T-helper 1 cell (primary cell): Measurements from ENCODE around the gene TMEM92.

Experiments used
- DNase-seq, 5 donors: peaks; one replicate each; pipeline ENCODE4 v3.0.0-alpha.2; 2012 to 2020
- total RNA-seq, 4 donors: gene quantifications; one replicate each; lab custom pipeline; 2026; lab: John Stamatoyannopoulos, UW

TMEM92 gene
- 0 reads per million in 4 donors for total RNA-seq

DNA sequence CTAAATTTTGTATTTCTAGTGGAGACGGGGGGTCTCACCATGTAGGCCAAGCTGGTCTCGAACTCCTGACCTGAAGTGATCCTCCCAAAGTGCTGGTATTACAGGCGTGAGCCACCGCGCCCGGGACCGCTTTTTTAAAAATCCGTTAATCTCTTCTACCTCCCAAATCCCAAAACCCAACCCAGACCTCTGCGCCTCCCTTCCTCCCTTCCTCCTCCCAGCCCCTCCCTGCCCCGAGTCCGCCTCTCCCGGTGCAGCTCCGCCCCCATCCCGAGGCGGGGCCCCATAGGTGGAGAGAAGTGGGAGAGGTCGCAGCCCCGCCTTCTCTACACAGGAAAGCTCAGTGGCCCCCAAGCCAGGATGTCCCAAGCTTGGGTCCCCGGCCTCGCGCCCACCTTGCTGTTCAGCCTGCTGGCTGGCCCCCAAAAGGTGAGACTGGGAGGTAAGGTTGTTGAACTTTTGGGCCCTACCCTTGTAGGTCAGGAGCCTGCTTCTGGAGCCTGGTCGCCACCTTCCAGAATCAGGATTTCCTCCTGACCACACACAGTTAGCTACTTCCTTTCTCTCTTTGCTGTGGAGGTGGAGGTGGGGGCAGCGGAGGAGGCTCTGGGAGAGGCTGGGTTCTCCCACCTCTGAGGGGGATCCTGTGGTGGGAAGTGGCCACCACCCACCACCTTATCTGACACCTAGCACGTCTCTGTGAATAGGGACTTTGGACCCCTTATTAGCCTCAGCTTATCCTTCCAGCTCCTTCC, at the start of gene TMEM92:
Gene TMEM92 (plus strand): TSS at position 325 of the 755 bp plus-strand sequence. CDS start 36 bp downstream, at position 361.
- no peak for DNase-seq

GRCh38 chr17:50225701-50226240, 48.5 kb upstream of the TMEM92 start:
- no peak for DNase-seq

DNA sequence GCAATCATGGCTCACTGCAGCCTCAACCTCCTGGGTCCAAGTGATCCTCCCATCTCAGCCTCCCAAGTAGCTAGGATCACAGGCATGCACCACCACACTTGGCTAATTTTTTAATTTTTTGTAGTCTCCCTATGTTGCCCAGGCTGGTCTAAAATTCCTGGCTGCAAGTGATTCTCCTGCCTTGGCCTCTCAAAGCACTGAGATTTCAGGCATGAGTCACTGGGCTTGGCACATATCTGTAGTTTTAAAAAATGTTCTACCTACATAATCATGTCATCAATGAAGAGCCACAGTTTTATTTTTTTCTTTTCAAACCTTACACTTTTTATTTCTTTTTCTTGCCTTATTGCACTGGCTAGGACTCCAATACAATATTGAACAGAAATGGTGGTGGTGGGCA, 39.7 kb upstream of the TMEM92 start:
- DNase-seq: no peak

GRCh38 chr17:50237901-50238300, 36.4 kb upstream of the TMEM92 start:
- DNase-seq: no peak

- no peak for DNase-seq
Observed at GRCh38 chr17:50238601-50239280, 35.5 kb upstream of the TMEM92 start.

DNA sequence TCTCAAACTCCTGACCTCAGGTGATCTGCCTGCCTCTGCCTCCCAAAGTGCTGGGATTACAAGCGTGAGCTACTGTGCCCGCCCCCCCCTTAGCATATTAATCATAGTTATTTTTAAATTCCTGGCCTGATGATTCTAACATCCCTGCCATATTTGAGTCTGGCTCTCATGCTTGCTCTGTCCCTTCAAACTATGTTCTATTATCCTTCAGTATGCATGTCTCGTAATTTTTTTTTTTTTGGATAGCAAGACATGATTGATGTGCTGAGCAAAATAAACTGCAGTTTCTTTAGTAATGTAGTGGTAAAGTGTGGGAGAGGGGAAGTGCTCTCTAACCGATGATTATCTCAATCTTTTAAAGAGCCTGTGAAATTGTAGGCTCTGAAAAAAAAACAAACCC, 34.3 kb upstream of the TMEM92 start:
- no peak for DNase-seq

DNA sequence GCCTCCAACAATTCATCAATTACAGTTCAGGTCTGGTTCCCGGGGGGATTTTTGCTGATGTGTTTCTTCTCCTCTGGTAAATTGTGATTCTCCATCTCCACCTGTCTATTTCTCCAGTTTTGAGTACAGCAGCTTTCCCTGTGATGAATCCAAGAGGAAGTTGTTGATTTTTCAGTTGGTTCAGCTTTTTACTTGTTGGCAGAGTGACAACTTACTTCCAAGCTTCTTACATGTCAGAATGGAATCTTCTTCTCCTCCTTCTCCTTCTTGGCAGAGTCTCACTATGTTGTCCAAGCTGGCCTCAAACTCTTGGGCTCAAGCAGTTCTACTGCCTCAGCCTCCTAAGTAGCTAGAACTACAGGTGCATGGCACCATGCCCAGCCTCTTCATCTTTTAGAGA, 33.4 kb upstream of the TMEM92 start:
- no peak for DNase-seq

GRCh38 chr17:50241431-50241830, 32.8 kb upstream of the TMEM92 start:
- DNase-seq: no peak

DNA sequence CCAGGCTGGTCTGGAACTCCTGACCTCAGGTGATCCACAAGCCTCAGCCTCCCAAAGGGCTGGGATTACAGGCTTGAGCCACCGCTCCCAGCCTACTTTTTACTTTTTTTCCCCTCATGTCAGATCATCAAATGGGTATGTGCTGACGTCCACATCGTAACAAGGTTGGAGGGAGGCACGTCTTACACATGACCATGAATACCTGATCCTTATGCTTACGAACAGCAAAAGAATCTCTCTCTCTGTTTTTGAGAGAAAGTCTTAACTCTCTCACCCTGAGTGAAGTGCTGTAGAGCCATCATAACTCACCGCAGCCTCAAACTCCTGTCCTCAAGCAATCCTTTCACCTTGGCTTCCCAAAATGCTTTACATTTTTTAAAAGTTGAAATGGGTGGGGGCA, 29.5 kb upstream of the TMEM92 start:
- no peak for DNase-seq

DNA sequence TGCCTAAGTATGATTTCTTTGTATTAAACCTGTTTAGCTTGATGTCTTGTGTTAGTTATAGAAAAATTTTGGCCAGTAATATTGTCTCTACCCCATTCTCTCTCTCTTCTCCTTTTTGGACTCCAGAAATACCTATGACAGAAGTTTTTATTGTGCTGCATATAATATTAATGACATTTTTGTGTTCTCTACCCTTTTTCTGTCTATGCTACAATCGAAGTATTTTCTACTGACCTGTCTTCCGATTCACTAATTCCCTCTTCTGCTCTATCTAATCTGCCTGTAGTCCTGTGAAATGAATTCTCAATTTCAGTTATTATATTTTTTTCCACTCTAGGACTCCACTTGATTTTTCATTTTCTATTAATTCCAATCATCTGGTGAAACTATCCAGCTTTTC, 26.0 kb upstream of the TMEM92 start:
- no peak for DNase-seq

DNA sequence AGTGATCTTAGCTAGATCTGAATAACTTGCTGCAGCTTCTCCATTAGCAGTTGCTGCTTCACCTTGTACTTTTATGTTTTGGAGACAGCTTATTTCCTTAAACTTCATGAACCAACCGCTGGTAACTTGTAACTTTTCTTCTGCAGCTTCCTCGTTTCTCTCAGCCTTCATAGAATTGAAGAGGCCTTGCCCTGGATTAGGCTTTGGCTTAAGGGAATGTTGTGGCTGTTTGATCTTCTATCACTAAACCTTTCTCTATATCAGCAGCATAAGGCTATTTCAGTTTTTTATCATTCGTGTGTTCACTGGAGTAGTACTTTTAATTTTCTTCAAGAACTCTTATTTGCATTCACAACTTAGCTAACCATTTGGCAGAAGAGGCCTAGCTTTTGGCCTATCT, 21.5 kb upstream of the TMEM92 start:
- DNase-seq: no peak

DNA sequence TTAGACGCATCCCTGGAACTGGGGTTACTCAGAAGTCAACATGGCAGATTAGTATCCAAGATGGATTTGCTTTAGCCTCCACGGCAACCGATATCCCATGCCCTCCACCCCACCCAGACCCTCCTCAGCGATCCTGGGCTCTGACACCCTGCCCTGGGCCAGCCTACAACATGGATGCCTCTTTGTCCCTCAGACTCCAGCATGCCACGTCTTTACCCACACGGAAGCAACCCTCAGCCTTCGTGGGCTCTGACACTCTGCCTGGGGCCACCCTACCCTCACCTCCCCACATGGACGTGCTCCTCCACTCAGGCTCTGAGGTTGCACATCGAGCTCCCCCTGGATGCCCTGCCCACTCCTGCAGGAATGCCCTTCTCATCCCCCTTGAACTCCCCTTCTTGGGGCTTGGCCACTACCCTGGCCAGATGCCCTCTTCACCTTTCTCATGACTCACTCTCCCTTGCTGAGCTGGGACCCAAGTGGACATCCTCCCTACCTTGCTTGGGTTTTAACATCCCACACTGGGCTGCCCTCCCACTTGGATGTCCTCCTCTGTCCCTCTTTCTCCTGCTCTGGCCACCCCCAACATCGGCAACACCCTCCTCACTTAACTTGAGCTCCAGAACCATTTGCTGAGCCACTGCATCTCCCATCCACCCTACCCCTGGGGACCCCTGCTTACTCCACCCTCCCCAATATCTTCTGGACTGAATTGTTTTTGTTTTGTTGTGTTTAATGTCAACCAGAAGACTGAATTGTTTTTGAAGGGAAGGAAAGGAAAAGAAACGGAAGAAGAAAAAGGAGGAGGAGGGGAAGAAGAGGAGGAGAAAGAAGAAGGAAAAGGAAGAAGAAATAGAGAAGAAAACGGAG, 18.3 kb upstream of the TMEM92 start:
- DNase-seq: no peak

- DNase-seq: no peak
Observed at GRCh38 chr17:50256826-50257618, 17.2 kb upstream of the TMEM92 start.

DNA sequence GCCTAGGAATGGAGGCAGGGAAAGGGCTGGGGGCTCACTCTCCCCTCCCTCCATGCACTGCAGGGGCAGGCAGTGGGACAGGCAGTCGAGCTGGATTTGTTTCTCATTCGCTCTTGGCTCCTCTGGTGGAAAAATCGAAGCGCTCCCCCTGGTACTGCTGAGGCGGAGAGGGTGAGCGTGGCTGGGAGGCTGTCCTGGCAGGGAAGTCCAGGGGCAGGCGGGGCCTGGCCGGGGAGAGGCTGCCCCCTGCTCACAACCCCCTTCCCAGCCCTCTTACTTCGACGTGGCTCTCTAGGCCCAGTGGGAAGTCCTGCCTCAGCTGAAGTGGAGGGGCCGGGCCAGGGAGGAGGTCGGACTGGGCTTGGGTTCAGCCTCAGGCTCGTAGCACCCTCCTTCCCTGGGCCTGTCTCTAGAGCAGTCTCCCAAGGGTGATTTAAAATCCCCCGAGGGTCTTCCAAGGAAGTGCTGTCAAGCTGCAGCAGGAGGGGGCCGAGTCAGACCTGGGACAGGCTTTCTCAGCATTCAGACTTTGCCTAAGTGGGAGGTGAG, 16.5 kb upstream of the TMEM92 start:
- no peak for DNase-seq

DNA sequence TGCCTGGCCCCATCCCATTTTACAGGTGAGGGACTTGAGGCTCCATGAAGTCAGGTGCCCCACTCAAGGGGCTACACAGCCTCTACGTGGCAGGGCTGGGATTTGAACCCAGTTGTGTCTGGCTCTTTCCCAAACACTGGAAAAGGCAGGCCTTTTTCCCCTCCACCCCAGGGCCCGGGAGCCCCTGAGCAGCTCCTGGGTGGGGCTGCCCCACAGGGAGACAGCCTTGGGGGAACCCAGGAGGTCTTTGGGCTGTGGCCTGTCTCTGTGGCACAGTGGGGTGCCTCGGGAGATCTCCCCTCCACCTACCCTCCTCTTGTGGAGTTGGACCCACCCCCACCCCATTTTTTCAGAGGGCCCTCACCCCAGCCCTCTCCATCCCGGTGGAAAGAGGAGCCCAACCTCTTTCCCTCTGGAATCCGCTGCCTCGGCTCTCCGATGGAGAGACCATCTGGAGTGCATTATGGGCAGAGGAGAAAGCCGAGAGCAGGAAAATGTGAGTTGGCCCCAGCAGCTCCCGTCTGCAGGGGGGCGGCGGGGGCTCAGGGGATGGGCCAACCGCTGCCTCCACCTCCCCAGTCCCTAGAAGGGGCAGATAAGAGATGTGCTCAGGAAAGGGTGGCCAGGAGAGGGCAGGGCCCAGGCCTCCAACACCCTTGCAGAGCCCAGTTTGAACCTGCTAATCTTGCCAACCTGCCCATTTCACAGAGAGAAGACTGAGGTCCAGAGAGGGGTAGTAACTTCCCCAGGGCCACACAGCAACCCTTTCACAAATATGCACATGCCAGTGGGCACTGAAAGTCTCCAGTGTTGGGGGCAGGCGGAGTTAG, 15.4 kb upstream of the TMEM92 start:
- DNase-seq: no peak

DNA sequence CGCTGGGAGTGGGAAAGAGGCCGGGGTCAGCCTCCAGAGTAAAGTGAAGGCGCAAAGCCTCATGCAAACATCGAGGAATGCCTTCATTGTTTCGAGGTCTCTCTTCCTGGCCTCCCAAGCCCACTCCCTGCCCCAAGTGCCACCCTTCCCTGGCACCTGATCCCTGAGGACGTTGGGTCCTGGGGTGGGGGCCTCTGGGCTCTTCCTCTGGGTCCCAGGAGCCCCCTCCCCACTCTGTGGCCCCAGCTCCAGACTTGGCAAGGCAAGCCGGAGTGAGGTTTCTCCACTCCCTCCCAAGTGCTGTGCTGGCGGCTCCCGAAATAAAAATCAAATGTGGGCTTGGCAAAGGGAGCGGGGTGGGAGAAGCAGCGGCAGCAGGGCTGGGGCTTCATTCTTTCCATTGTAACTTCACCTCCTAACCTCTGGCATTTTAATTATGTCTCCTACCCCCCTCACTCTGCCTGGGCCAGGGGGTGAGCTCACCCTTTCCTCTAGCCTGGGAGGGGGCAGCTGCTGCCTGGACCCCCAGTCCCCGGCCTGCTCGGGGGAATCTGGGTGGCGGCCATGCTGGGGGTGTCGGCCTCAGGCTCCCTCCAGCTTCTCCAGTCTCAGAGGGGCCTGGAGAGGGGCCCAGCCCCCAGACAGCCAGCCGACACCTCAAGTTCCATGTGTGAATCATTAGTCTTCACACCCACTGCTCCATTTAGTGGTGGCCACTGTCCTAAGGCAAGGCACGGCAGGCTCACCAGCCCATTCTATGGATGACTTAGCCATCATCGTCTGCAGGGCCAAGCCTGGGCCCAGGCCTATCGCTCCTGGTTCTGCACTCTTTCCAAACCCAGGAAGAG, 14.6 kb upstream of the TMEM92 start:
- DNase-seq: no peak

DNA sequence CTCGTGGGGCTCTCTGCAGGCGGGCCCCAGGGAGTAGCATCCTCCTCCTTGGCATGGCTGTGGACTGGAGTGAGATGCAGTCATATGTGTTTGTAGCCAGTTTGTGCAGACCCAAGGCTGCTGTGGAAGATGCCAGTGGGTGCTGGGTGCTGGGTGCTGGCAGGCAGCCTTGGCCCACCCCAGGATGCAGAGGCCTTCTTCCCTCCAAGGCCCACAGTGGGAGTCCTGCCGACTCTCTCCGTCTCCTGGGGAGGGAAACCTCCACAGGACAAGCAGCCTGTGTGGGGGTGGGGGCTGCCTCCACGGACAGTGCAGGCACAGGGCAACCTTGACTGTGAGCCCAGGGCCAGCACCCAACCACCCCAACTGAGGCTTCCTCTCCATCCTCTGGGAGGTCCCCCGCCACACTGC, 13.8 kb upstream of the TMEM92 start:
- DNase-seq: no peak

DNA sequence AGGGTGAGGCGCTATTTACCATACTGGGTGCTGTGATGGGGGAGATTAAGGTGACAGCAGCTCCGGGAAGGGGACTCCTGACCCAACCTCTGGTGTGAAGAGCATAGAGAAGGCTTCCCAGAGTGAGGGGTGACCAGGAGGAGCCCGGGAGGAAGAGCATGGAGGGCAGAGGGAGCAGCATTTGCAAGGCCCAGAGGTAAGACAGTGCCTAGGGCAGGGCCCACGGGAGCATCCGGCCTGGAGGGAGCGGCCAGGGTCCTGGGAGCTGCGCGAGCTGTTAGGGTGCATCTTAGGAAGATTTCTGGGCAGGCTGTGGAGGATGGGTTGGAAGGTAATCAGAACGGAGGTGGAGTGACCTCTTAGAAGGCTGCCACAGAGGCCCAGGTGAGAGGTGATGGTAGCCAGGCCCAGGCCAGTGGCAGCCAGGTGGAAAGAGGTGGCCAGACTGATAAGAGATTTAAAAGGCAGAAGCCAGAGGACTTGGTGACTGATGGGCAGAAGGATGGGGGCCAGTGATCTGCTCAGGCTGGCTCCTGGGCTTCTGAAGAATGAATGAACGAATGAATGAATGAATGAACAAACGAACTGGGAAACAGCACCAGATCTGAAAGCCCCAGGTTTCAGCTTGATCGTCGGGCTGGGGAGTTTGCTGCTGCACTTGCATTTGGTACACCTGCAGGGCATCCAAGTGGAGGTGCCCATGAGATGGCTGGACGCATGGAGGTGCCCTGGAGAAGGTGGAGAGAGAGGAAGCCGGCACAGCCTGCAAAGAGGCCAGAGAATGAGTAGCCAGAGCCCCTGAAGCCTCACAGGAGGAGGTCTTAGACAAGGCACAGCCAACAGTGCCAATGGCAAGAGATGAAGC, 13.0 kb upstream of the TMEM92 start:
- DNase-seq: no peak
